Measurements from ENCODE around the gene MED13L. TPM values are rescaled to one million over a fixed set of nuclear protein-coding genes. Genes with fewer than 3 reads are reported as not detected.

MED13L gene
- total and polyA plus RNA-seq, 3 donors from 2014 or later, result 56.4 to 173 (median 133) TPM

DNA sequence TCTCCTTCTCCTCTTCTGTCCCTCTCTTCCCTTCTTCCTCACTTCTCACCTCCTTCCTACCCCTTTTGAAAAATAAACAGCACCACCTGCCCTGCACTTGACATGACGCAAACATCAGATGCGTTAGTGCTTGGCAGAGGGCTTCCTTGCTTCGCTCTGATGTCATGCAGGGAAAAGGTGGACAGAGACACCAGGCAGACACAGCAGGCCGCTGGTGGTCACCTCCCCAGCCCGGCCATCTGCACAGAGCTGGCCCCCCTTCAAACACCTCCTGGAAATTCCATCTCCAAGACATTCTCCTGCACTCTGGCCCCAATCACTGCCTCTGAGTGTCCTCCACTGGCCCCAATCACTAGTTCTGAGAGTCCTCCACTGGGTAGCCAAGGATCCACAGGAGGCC is 353.6 kb downstream of the MED13L start:
- Histone ChIP-seq H3K9me3 (no peaks in the 10 kb centered on the region), H3K4me1 (no peaks in the 10 kb centered on the region), H3K27me3 (no peaks in the 10 kb centered on the region), H3K27ac (no peak overlapping the region), H3K4me3 (no peak overlapping the region), H3K36me3 (ENCODE audit: low read depth, missing control alignments) (no peaks in the 10 kb centered on the region)
- DNase-seq, result no peak
- TF ChIP-seq, protein P1, sequence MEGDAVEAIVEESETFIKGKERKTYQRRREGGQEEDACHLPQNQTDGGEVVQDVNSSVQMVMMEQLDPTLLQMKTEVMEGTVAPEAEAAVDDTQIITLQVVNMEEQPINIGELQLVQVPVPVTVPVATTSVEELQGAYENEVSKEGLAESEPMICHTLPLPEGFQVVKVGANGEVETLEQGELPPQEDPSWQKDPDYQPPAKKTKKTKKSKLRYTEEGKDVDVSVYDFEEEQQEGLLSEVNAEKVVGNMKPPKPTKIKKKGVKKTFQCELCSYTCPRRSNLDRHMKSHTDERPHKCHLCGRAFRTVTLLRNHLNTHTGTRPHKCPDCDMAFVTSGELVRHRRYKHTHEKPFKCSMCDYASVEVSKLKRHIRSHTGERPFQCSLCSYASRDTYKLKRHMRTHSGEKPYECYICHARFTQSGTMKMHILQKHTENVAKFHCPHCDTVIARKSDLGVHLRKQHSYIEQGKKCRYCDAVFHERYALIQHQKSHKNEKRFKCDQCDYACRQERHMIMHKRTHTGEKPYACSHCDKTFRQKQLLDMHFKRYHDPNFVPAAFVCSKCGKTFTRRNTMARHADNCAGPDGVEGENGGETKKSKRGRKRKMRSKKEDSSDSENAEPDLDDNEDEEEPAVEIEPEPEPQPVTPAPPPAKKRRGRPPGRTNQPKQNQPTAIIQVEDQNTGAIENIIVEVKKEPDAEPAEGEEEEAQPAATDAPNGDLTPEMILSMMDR (IDR thresholded peaks at IDR 0.05), result no peak
- no peak for TF ChIP-seq POLR2A (IDR thresholded peaks at IDR 0.05)
- intact Hi-C loops (cut with DNase I; ENCODE audit: low total_unique reads), result no loop called here
- 88 to 91% methylated on average over 4 to 5 of the region's 5 CpGs for WGBS, 2 donors

- DNase-seq, result no peak
- Histone ChIP-seq H3K4me1 (no peaks in the 10 kb centered on the region), H3K36me3 (ENCODE audit: low read depth, missing control alignments) (no peaks in the 10 kb centered on the region), H3K9me3 (no peaks in the 10 kb centered on the region), H3K27ac (no peak overlapping the region), H3K4me3 (no peak overlapping the region), H3K27me3 (no peaks in the 10 kb centered on the region)
- intact Hi-C loops (cut with DNase I; ENCODE audit: low total_unique reads), result no loop called here
- TF ChIP-seq POLR2A (IDR thresholded peaks at IDR 0.05), result no peak
- TF ChIP-seq, protein P1 (IDR thresholded peaks at IDR 0.05), result peak in 1 of 3 experiments; percentile 27
- WGBS, 2 donors, result 78 to 87% methylated on average over 8 of the region's 8 CpGs
Measured at GRCh38 chr12:115922952-115923564, 354.4 kb downstream of the MED13L start.

DNA sequence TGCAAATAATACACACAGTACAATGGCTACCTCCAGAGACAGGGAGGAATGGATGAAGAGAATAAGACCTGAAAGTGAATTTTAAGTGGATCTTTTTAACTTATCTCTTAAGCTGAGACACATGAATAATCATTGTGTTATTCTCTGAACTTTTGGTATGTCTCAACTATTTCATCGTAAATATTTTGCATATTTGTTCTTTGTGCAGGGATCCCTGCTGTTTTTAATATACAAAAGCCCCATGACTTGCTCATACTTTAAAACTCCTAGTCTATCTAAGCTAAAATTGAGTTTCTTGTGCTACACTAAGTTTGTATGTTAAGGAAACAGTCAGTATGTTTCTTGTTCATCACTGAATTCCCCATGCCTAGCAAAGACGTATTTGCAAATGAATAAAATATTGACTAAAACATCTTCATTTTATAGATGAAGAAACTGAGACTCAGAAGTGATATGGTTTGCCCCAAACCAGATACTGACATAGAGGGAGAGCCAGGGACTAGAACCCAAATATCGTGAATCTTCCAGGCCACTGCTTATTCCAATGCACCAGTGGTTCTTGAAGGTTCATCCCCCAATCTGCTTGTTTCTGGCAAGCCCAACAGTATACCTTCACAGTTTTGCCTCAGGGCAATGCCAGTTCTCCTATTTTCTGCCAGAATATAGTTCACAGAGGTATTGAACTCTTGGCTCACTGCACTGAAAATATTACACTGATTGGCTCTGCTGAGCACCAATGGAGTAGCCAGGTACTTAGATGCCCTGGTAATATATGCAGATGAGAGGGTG is 356.9 kb downstream of the MED13L start:
- Histone ChIP-seq H3K4me1 (no peaks in the 10 kb centered on the region), H3K27ac (no peak overlapping the region), H3K27me3 (no peaks in the 10 kb centered on the region), H3K36me3 (ENCODE audit: low read depth, missing control alignments) (no peaks in the 10 kb centered on the region), H3K9me3 (no peaks in the 10 kb centered on the region), H3K4me3 (no peak overlapping the region)
- intact Hi-C loops (cut with DNase I; ENCODE audit: low total_unique reads), result no loop called here
- DNase-seq, result no peak
- TF ChIP-seq, protein P1 (IDR thresholded peaks at IDR 0.05), result no peak
- TF ChIP-seq POLR2A (IDR thresholded peaks at IDR 0.05), result no peak
- WGBS, 2 donors, result 84 to 86% methylated on average over 3 of the region's 3 CpGs

GRCh38 chr12:115918763-115919162 is 358.7 kb downstream of the MED13L start:
- no peak overlapping the region for H3K27ac ChIP-seq
- DNase-seq, result no peak
- H3K36me3 ChIP-seq (ENCODE audit: low read depth, missing control alignments), result no peaks in the 10 kb centered on the region
- intact Hi-C loops (cut with DNase I; ENCODE audit: low total_unique reads), result loop anchor here (10.0 kb wide), 1 partner anchor 1254 kb away; no protein-coding TSS in a partner anchor
- WGBS, 2 donors, result 56 to 62% methylated on average over 7 of the region's 7 CpGs
- H3K9me3 ChIP-seq, result no peaks in the 10 kb centered on the region
- no peak overlapping the region for H3K4me3 ChIP-seq
- TF ChIP-seq, protein P1 (IDR thresholded peaks at IDR 0.05), result no peak
- no peak for TF ChIP-seq POLR2A (IDR thresholded peaks at IDR 0.05)
- no peaks in the 10 kb centered on the region for H3K27me3 ChIP-seq
- no peaks in the 10 kb centered on the region for H3K4me1 ChIP-seq

Measured in testis (tissue), 3 donors.